ACC112 (cell line): ENCODE results near the gene SPG11.
A peak's percentile ranks its signal among the peaks of the same experiment; 100 is the strongest.

Source experiments
- H2AFZ ChIP-seq: fragments of 200-600 bp; sonication (generic); one replicate; pipeline ENCODE4 v1.6.0; 2017; ENCODE audit warnings: antibody characterized with exemption, low read length; ENCODE audit not compliant: unreplicated experiment
- H3K27ac ChIP-seq: fragments of 200-600 bp; sonication (generic); 2 replicates; pipeline ENCODE4 v1.5.1; 2014; ENCODE audit warnings: low read depth, mild to moderate bottlenecking, antibody characterized with exemption, low read length, moderate library complexity
- H3K27me3 ChIP-seq: fragments of 200-600 bp; sonication (generic); 2 replicates; pipeline ENCODE4 v1.6.1; 2014; ENCODE audit warnings: mild to moderate bottlenecking, antibody characterized with exemption, low read length, moderate library complexity, mixed read lengths; ENCODE audit not compliant: insufficient read depth
- H3K36me3 ChIP-seq: fragments of 200-600 bp; sonication (generic); 2 replicates; pipeline ENCODE4 v1.6.1; 2016; ENCODE audit warnings: mild to moderate bottlenecking, antibody characterized with exemption, low read length, moderate library complexity, mixed read lengths; ENCODE audit not compliant: insufficient read depth
- H3K4me1 ChIP-seq: fragments of 200-600 bp; sonication (generic); one replicate; pipeline ENCODE4 v1.6.1; 2016; ENCODE audit warnings: low read length, mixed read lengths; ENCODE audit not compliant: insufficient read depth, unreplicated experiment, control insufficient read depth
- H3K4me3 ChIP-seq: fragments of 200-600 bp; sonication (generic); 2 replicates; pipeline ENCODE4 v1.5.1; 2014; ENCODE audit warnings: mild to moderate bottlenecking, low read depth, low read length
- H3K79me2 ChIP-seq: fragments of 200-600 bp; sonication (generic); one replicate; pipeline ENCODE4 v1.6.0; 2016; ENCODE audit warnings: low read length; ENCODE audit not compliant: control insufficient read depth, unreplicated experiment, insufficient read depth

The SPG11 gene

GRCh38 chr15:44623178-44623577 is 40.3 kb downstream of the SPG11 start:
- Histone ChIP-seq H3K27me3 (no peaks in the 10 kb centered on the region), H2AFZ (no peak overlapping the region), H3K4me3 (no peak overlapping the region), H3K27ac (no peak overlapping the region), H3K79me2 (no peaks in the 10 kb centered on the region), H3K4me1 (no peaks in the 10 kb centered on the region), H3K36me3 (peaks cover 26% of the 10 kb centered on the region)

- Histone ChIP-seq H3K4me1 (no peaks in the 10 kb centered on the region), H3K27me3 (no peaks in the 10 kb centered on the region), H3K4me3 (no peak overlapping the region), H2AFZ (no peak overlapping the region), H3K79me2 (no peaks in the 10 kb centered on the region), H3K27ac (no peak overlapping the region), H3K36me3 (peaks cover 34% of the 10 kb centered on the region)
Measured at GRCh38 chr15:44620081-44620480, 43.4 kb downstream of the SPG11 start.

GRCh38 chr15:44616974-44617373 is 46.5 kb downstream of the SPG11 start:
- Histone ChIP-seq H2AFZ (no peak overlapping the region), H3K27me3 (no peaks in the 10 kb centered on the region), H3K36me3 (peaks cover 54% of the 10 kb centered on the region)

GRCh38 chr15:44606740-44607139 is 56.7 kb downstream of the SPG11 start:
- Histone ChIP-seq H3K27ac (no peak overlapping the region), H3K4me1 (no peaks in the 10 kb centered on the region), H2AFZ (no peak overlapping the region), H3K36me3 (peaks cover 28% of the 10 kb centered on the region), H3K27me3 (no peaks in the 10 kb centered on the region), H3K4me3 (no peak overlapping the region), H3K79me2 (no peaks in the 10 kb centered on the region)

More at GRCh38 chr15:44616974-44617373, 46.5 kb downstream of the SPG11 start:
- no peak overlapping the region for H3K27ac ChIP-seq
- H3K79me2 ChIP-seq = no peaks in the 10 kb centered on the region
- no peak overlapping the region for H3K4me3 ChIP-seq
- no peaks in the 10 kb centered on the region for H3K4me1 ChIP-seq

GRCh38 chr15:44603126-44603525 is 60.3 kb downstream of the SPG11 start:
- no peak overlapping the region for H2AFZ ChIP-seq
- H3K79me2 ChIP-seq = no peaks in the 10 kb centered on the region
- H3K4me3 ChIP-seq = no peak overlapping the region
- no peak overlapping the region for H3K27ac ChIP-seq
- H3K4me1 ChIP-seq = peaks cover 6% of the 10 kb centered on the region
- H3K27me3 ChIP-seq = no peaks in the 10 kb centered on the region
- peaks cover 25% of the 10 kb centered on the region for H3K36me3 ChIP-seq

GRCh38 chr15:44598892-44599291 is 64.6 kb downstream of the SPG11 start:
- H3K27ac ChIP-seq = peak overlapping the region; percentile 23; the same call in 1 of the 2 replicates
- peaks cover 6% of the 10 kb centered on the region for H3K4me1 ChIP-seq
- H3K4me3 ChIP-seq = no peak overlapping the region
- H3K27me3 ChIP-seq = no peaks in the 10 kb centered on the region
- peaks cover 13% of the 10 kb centered on the region for H3K36me3 ChIP-seq
- H3K79me2 ChIP-seq = no peaks in the 10 kb centered on the region
- no peak overlapping the region for H2AFZ ChIP-seq

- no peaks in the 10 kb centered on the region for H3K27me3 ChIP-seq
- H3K4me1 ChIP-seq = peaks cover 6% of the 10 kb centered on the region
- peaks cover 13% of the 10 kb centered on the region for H3K36me3 ChIP-seq
- no peak overlapping the region for H2AFZ ChIP-seq
- no peaks in the 10 kb centered on the region for H3K79me2 ChIP-seq
- no peak overlapping the region for H3K27ac ChIP-seq
- no peak overlapping the region for H3K4me3 ChIP-seq
Measured at GRCh38 chr15:44598066-44598465, 65.4 kb downstream of the SPG11 start.

- H3K27ac ChIP-seq = no peak overlapping the region
- peaks cover 12% of the 10 kb centered on the region for H3K36me3 ChIP-seq
- H3K4me1 ChIP-seq = peaks cover 6% of the 10 kb centered on the region
Measured at GRCh38 chr15:44596511-44597010, 66.9 kb downstream of the SPG11 start.

GRCh38 chr15:44595656-44596510 is 67.6 kb downstream of the SPG11 start:
- Histone ChIP-seq H3K27ac (no peak overlapping the region), H3K79me2 (no peaks in the 10 kb centered on the region), H2AFZ (no peak overlapping the region), H3K36me3 (peaks cover 12% of the 10 kb centered on the region), H3K4me1 (peaks cover 6% of the 10 kb centered on the region), H3K4me3 (no peak overlapping the region), H3K27me3 (no peaks in the 10 kb centered on the region)

More at GRCh38 chr15:44596511-44597010, 66.9 kb downstream of the SPG11 start:
- no peak overlapping the region for H3K4me3 ChIP-seq
- no peaks in the 10 kb centered on the region for H3K79me2 ChIP-seq
- no peak overlapping the region for H2AFZ ChIP-seq
- H3K27me3 ChIP-seq = no peaks in the 10 kb centered on the region

- Histone ChIP-seq H3K27ac (no peak overlapping the region), H3K36me3 (peaks cover 19% of the 10 kb centered on the region), H3K4me3 (no peak overlapping the region)
Measured at GRCh38 chr15:44595246-44595645, 68.2 kb downstream of the SPG11 start.

More at GRCh38 chr15:44595246-44595645, 68.2 kb downstream of the SPG11 start:
- Histone ChIP-seq H2AFZ (no peak overlapping the region), H3K4me1 (peaks cover 6% of the 10 kb centered on the region), H3K27me3 (no peaks in the 10 kb centered on the region), H3K79me2 (no peaks in the 10 kb centered on the region)
